Nephron (organoid): ENCODE results near the gene MAP1B.

Experiments
- H3K27ac Mint-ChIP-seq, 3 experiments: 2 replicates each; pipeline ENCODE4 v1.8.0; 2020; ENCODE audit warnings: mixed read lengths in 3 of 3, mild to moderate bottlenecking in 2 of 3, moderate library complexity in 1 of 3
- H3K27me3 Mint-ChIP-seq: 2 replicates; pipeline ENCODE4 v1.8.0; 2021; ENCODE audit warnings: low read depth, mild to moderate bottlenecking, moderate library complexity, mixed read lengths
- H3K36me3 Mint-ChIP-seq: 2 replicates; pipeline ENCODE4 v1.8.0; 2020; ENCODE audit warnings: low read depth, mixed read lengths
- H3K4me1 Mint-ChIP-seq: 2 replicates; pipeline ENCODE4 v1.8.0; 2020; ENCODE audit warnings: mixed read lengths
- H3K4me3 Mint-ChIP-seq, 3 experiments: 2 replicates each; pipeline ENCODE4 v1.8.0; 2020; ENCODE audit warnings: mild to moderate bottlenecking in 3 of 3, mixed read lengths in 3 of 3, moderate library complexity in 2 of 3
- H3K9me3 Mint-ChIP-seq: 2 replicates; pipeline ENCODE4 v1.8.0; 2020; ENCODE audit warnings: mixed read lengths
- CTCF ChIP-seq, 3 experiments: fragments of 200-600 bp; sonication (generic); IDR thresholded peaks; one replicate each; pipeline ENCODE4 v1.5.0; 2021; ENCODE audit warnings: antibody characterized with exemption in 3 of 3; ENCODE audit not compliant: unreplicated experiment in 3 of 3

The MAP1B gene

DNA sequence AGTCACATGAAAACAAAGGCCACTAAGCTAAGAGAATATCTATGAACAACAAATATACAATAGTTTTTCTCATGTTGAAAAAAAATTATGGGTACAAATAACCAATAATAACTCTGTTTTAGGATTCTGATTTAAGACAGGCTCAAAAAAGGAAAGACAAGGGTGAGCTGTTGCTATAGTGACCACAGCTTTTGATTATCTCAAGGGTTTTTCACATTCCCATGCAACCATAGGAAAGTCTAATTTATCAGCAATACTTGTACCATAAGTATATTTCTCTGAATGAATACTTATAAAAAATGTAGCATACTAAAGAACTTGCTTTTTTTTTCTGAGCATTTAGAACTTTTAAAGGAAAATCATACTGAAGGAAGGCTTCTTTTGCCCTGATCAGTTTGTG, 144.7 kb downstream of the MAP1B start:
- TF ChIP-seq CTCF (IDR thresholded peaks at IDR 0.05; ENCODE audit: unreplicated experiment in 3 of 3), result no peak

GRCh38 chr5:72252574-72253155, 145.4 kb downstream of the MAP1B start:
- peaks cover 27% of the 10 kb centered on the region for H3K4me1 Mint-ChIP-seq
- H3K27me3 Mint-ChIP-seq, result no peaks in the 10 kb centered on the region
- no peak overlapping the region for H3K4me3 Mint-ChIP-seq
- peaks cover 7% of the 10 kb centered on the region for H3K36me3 Mint-ChIP-seq
- no peak overlapping the region for H3K27ac Mint-ChIP-seq
- H3K9me3 Mint-ChIP-seq, result no peaks in the 10 kb centered on the region
- no peak for TF ChIP-seq CTCF (IDR thresholded peaks at IDR 0.05; ENCODE audit: unreplicated experiment in 3 of 3)

More for the DNA sequence above, 144.7 kb downstream of the MAP1B start:
- Mint-ChIP-seq H3K4me1 (peaks cover 31% of the 10 kb centered on the region), H3K4me3 (no peak overlapping the region), H3K27me3 (no peaks in the 10 kb centered on the region), H3K36me3 (peaks cover 7% of the 10 kb centered on the region), H3K27ac (no peak overlapping the region), H3K9me3 (no peaks in the 10 kb centered on the region)

DNA sequence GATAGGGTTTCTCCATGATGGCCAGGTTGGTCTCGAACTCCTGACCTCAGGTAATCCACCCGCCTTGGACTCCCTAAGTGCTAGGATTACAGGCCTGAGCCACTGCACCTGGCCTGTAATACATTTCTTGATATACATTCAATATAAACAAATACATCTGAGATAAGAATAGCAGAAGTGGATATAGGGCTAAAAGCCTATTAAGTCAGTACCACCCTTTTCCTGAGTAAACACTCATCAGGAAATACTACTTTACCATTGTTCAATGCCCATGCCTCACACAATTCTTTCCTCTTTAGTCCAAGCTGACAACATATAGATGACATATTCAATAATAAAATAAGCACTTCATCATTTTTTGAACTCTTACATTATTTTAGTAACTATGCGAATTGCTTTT, 148.0 kb downstream of the MAP1B start:
- Mint-ChIP-seq H3K27me3 (no peaks in the 10 kb centered on the region), H3K4me1 (peaks cover 17% of the 10 kb centered on the region), H3K27ac (no peak overlapping the region), H3K9me3 (no peaks in the 10 kb centered on the region), H3K36me3 (peaks cover 14% of the 10 kb centered on the region), H3K4me3 (no peak overlapping the region)
- TF ChIP-seq CTCF (IDR thresholded peaks at IDR 0.05; ENCODE audit: unreplicated experiment in 3 of 3), result no peak

DNA sequence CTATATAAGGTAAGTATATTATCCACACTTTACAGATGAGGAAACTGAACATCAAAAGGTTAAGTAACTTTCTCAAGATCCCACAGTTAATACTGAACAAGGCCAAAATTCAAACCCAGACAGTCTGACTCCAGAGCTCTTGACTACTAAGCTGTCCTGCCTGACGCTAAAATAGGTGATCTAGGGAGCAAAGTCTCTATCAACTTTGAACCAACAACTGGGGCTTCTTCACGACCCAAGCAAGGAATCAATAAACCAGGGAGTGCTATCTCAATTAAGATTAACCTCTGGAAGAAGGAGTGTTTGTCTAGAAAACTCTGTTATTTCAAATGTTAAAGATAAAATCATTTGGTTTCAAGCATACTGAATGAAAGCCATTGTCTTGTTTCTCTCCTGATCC, 148.4 kb downstream of the MAP1B start:
- TF ChIP-seq CTCF (IDR thresholded peaks at IDR 0.05; ENCODE audit: unreplicated experiment in 3 of 3), result no peak
- H3K36me3 Mint-ChIP-seq, result peaks cover 14% of the 10 kb centered on the region
- no peaks in the 10 kb centered on the region for H3K27me3 Mint-ChIP-seq
- peaks cover 17% of the 10 kb centered on the region for H3K4me1 Mint-ChIP-seq
- H3K4me3 Mint-ChIP-seq, result no peak overlapping the region
- no peak overlapping the region for H3K27ac Mint-ChIP-seq
- H3K9me3 Mint-ChIP-seq, result no peaks in the 10 kb centered on the region

DNA sequence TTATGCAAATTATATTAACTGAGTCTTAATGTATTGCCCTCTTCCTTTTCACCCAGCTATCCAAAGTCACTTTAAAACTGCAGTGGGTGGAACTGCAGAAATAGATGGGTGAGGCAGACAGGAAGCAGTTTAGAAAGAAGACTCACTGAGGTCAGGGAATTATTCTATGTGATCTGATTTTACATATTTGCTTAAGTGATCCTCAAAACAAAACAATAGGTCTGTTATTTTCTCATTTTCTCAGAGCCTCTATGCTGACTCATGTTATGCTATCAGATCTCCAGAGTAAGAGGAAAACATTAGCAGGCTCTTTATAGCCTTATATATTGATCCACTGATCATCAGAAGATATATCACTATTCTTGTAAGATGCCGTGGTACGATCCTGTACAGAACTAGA, 149.3 kb downstream of the MAP1B start:
- Mint-ChIP-seq H3K27ac (no peak overlapping the region), H3K9me3 (no peaks in the 10 kb centered on the region), H3K27me3 (no peaks in the 10 kb centered on the region), H3K4me3 (no peak overlapping the region), H3K36me3 (peaks cover 14% of the 10 kb centered on the region), H3K4me1 (peaks cover 9% of the 10 kb centered on the region)
- TF ChIP-seq CTCF (IDR thresholded peaks at IDR 0.05; ENCODE audit: unreplicated experiment in 3 of 3), result no peak
